HG03469 (cell line): ENCODE measurements around the gene RAI2.
"Not testable (repeated sequence)": the region's sequence is repeated elsewhere in the genome, so short reads cannot be mapped to it uniquely, and the experiment has no call there.

Source experiments
- ATAC-seq: cut with Tn5 transposase; IDR thresholded peaks from one replicate; pipeline ENCODE4 v1.9.1; 2021; ENCODE audit warnings: mild to moderate bottlenecking, moderate library complexity, moderate number of reproducible peaks; ENCODE audit not compliant: unreplicated experiment

The RAI2 gene

DNA sequence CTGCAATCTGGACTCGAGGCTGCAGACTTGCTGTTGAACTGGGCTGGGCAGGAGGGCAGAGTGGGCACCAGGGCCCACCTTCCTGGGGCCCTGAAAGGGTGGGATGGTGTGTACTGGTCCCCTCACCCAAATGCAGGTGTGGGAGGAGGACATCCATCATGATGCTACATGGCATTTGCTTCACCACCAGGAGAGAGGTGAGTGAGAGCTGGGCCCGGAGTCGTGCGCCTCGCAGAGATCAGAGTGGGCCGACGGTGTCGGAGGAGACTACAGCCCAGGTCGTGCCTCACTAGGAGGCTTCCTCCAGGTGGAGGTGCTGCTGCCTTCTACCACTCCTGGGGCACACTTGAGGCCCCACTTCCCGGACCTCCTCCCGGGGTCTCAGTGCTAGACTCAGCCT, 73.5 kb downstream of the RAI2 start:
- no peak for ATAC-seq

DNA sequence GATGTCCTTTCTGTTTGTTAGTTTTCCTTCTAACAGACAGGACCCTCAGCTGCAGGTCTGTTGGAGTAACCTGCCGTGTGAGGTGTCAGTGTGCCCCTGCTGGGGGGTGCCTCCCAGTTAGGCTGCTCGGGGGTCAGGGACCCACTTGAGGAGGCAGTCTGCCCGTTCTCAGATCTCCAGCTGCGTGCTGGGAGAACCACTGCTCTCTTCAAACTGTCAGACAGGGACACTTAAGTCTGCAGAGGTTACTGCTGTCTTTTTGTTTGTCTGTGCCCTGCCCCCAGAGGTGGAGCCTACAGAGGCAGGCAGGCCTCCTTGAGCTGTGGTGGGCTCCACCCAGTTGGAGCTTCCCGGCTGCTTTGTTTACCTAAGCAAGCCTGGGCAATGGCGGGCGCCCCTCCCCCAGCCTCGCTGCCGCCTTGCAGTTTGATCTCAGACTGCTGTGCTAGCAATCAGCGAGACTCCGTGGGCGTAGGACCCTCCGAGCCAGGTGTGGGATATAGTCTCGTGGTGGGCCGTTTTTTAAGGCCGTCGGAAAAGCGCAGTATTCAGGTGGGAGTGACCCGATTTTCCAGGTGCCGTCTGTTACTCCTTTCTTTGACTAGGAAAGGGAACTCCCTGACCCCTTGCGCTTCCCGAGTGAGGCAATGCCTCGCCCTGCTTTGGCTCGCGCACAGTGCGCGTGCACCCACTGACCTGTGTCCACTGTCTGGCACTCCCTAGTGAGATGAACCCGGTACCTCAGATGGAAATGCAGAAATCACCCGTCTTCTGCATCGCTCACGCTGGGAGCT, 74.3 kb downstream of the RAI2 start:
- not testable (repeated sequence) for ATAC-seq

DNA sequence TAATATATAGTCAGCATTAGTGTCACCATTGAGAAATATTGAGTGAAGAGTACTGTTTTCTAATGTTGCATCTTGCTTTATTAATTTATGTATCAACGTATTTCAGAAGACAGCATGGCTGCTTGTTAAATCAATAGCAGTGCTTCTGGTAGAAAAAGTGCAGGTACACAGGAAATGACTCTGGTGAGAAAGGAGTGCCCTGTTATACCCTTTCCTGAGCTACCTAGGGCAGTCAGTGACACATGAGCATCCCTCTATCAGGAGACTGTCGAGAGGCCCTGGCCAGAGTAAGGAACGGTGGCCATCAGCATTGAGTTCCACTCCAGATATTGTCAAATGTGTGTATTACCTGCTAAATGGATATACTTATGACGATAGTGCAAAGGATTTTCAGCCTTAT, 81.7 kb downstream of the RAI2 start:
- ATAC-seq = no peak

GRCh38 chrX:17778997-17779396, 82.1 kb downstream of the RAI2 start:
- ATAC-seq = no peak

- ATAC-seq = no peak
These were observed 87.0 kb downstream of the RAI2 start for GRCh38 chrX:17774053-17774452.

- ATAC-seq = no peak
These were observed 87.7 kb downstream of the RAI2 start for GRCh38 chrX:17773221-17773876.

GRCh38 chrX:17769701-17770269, 91.3 kb downstream of the RAI2 start:
- no peak for ATAC-seq

DNA sequence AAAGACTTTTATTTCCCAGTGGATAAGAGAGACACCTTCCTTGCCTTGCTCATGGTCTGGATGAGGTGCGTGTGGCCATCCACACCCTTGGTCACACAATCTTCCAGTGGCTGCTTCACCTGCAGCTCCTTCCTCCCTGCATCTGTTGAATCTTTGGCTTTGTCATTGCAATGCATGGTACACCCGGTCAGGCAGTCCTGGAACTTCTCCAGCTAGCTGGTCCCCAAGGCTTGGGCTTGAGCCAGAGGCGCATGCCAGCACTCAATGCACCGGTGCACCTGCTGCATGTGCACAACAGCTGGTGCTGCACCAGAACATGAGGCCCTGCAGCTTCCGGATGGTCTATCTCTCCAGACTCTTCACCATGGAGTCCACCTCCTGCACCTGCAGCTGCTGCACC, 92.1 kb downstream of the RAI2 start:
- ATAC-seq = no peak

DNA sequence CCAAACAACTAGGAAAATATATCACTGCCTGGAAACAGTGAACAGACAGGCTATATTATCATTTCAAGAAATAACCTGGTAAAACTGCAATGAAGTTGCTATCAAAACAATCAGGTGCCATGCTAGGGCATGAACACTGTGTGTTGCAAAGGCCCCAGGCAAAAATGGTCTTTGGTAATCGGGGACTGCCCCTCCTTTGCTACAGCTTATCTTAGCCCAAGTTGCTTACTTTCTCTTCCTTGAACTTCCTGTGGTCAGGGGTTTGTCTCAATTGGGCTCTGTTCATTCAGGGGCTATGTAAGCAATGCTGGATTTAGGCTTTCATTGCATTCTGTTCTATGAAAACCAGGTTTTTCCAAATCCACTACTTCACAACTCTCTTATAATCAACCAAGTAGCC, 93.4 kb downstream of the RAI2 start:
- no peak for ATAC-seq

- ATAC-seq = no peak
These were observed 101.1 kb downstream of the RAI2 start for GRCh38 chrX:17759990-17760389.

DNA sequence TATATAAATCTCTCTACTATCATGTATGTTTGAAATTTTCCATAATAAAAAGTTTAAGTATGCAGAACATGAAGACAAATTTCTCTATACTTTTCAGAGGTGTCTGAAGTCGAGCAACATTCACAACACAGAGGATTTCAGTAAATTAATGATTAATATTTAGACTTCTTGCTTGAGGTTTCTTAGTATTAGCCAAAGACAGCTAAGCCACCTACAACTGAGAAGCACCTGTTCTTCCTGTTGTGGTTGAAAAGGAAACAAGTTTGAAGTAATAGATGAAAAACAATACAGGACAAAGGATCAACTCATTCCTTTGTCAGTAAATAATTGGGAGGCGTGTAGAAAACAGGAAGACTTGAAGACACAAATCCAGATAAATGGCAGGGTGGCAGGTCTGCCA, 102.7 kb downstream of the RAI2 start:
- no peak for ATAC-seq

DNA sequence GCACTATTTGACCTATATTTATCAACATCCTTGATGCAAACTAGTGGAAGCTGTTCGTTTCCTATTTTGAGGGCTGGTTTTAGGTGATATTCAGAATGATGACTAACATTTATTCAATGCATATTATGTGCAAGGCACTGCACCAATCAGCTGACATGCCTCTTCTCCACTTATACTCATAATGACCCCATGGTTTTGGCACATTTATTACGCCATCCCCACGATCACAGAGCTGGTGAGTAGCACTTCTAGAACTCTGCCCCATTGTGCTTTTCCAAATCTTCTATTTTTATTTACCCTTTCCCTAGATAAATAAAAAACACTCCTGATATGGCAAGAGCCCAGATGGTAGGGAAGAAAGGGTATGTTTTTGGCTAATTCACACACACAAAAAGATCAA, 110.7 kb downstream of the RAI2 start:
- ATAC-seq = no peak
